IMR-90 (cell line): ENCODE results near the gene SPEG. TPM values are rescaled to one million over a fixed set of nuclear protein-coding genes. Genes with fewer than 3 reads are reported as not detected.
A peak's percentile ranks its signal among the peaks of the same experiment; 100 is the strongest.

ENCODE experiments used
- ATAC-seq: fragments of 200-7000 bp; cut with Tn5 transposase; 2 replicates; pipeline ENCODE4 v1.9.1; 2020; ENCODE audit warnings: low read depth, mild to moderate bottlenecking, moderate library complexity
- BruUV-seq: library from RNA; stranded (reverse); fragments of 400-500 nt; replicated peaks from 2 replicates; lab custom pipeline; 2021; lab: Mats Ljungman, UMichigan
- CTCF ChIA-PET: fragments of 300-600 bp; formaldehyde crosslinking; extraction: SDS; loops from one replicate; lab custom pipeline; 2021; ENCODE audit warnings: antibody characterized with exemption; lab: Yijun Ruan, JAX
- POLR2A ChIA-PET: fragments of 300-600 bp; sonication (Branson Sonifier 250); formaldehyde crosslinking; loops from one replicate; lab custom pipeline; 2022; ENCODE audit warnings: antibody characterized with exemption; ENCODE audit not compliant: unreplicated experiment; lab: Charles Lee
- DNase-seq: peaks from one replicate; pipeline ENCODE4 v3.0.0; 2013
- H2AFZ ChIP-seq: replicated peaks from 2 replicates; pipeline ENCODE3; 2013; ENCODE audit warnings: low read length, mild to moderate bottlenecking; ENCODE audit not compliant: poor library complexity
- H2AK5ac ChIP-seq: 2 replicates; pipeline ENCODE4 v1.6.1; 2013; ENCODE audit warnings: low read depth, low read length, inconsistent platforms
- H2AK9ac ChIP-seq: replicated peaks from 2 replicates; pipeline ENCODE3; 2013; ENCODE audit warnings: mild to moderate bottlenecking, low read depth, low read length, moderate library complexity; ENCODE audit not compliant: poor library complexity
- H2BK120ac ChIP-seq: 2 replicates; pipeline ENCODE4 v1.6.1; 2013; ENCODE audit warnings: low read depth, low read length, inconsistent platforms
- H2BK15ac ChIP-seq: 3 replicates; pipeline ENCODE4 v1.6.1; 2013; ENCODE audit warnings: low read depth, low read length, inconsistent platforms
- H2BK20ac ChIP-seq: 2 replicates; pipeline ENCODE4 v1.6.1; 2013; ENCODE audit warnings: low read depth, mild to moderate bottlenecking, inconsistent platforms, low read length, moderate library complexity
- H2BK5ac ChIP-seq: 2 replicates; pipeline ENCODE4 v1.6.1; 2013; ENCODE audit warnings: mild to moderate bottlenecking, low read depth, low read length, inconsistent platforms; ENCODE audit not compliant: poor library complexity, severe bottlenecking
- H3K14ac ChIP-seq: replicated peaks from 2 replicates; pipeline ENCODE4 v1.6.1; 2013; ENCODE audit warnings: low read depth, low read length, inconsistent platforms
- H3K18ac ChIP-seq: 2 replicates; pipeline ENCODE4 v1.6.1; 2013; ENCODE audit warnings: low read depth, low read length, control low read depth
- H3K23ac ChIP-seq: 2 replicates; pipeline ENCODE4 v1.6.1; 2013; ENCODE audit warnings: low read depth, low read length, inconsistent platforms
- H3K27ac ChIP-seq: 2 replicates; pipeline ENCODE4 v1.5.1; 2013; ENCODE audit warnings: mild to moderate bottlenecking, control low read depth, low read length; ENCODE audit not compliant: insufficient read depth
- H3K27me3 ChIP-seq: 2 replicates; pipeline ENCODE4 v1.6.1; 2013; ENCODE audit warnings: low read length; ENCODE audit not compliant: control insufficient read depth, insufficient read depth
- H3K36me3 ChIP-seq: 2 replicates; pipeline ENCODE4 v1.6.1; 2013; ENCODE audit warnings: low read length, mixed read lengths; ENCODE audit not compliant: control insufficient read depth, insufficient read depth
- H3K4ac ChIP-seq: 2 replicates; pipeline ENCODE4 v1.6.1; 2013; ENCODE audit warnings: low read depth, low read length, inconsistent platforms
- H3K4me1 ChIP-seq: 2 replicates; pipeline ENCODE4 v1.6.1; 2013; ENCODE audit warnings: low read length, mixed read lengths; ENCODE audit not compliant: control insufficient read depth, insufficient read depth
- H3K4me2 ChIP-seq: 2 replicates; pipeline ENCODE4 v1.6.1; 2013; ENCODE audit warnings: low read depth, mild to moderate bottlenecking, control low read depth, low read length, moderate library complexity
- H3K4me3 ChIP-seq: 2 replicates; pipeline ENCODE4 v1.5.1; 2013; ENCODE audit warnings: low read depth, mild to moderate bottlenecking, control low read depth, low read length, moderate library complexity; ENCODE audit not compliant: insufficient read depth
- H3K56ac ChIP-seq: 2 replicates; pipeline ENCODE4 v1.6.1; 2013; ENCODE audit warnings: low read length, inconsistent platforms; ENCODE audit not compliant: insufficient read depth; ENCODE audit errors: extremely low read depth
- H3K79me1 ChIP-seq, 2 experiments: 2 replicates each; pipeline ENCODE4 v1.6.1; 2013; ENCODE audit warnings: low read length in 2 of 2, inconsistent platforms in 1 of 2, low read depth in 1 of 2
- H3K9ac ChIP-seq: 2 replicates; pipeline ENCODE4 v1.6.1; 2013; ENCODE audit warnings: low read depth, low read length, control low read depth
- H3K9me1 ChIP-seq: 2 replicates; pipeline ENCODE4 v1.6.1; 2013; ENCODE audit warnings: low read length, inconsistent platforms; ENCODE audit not compliant: insufficient read depth
- H3K9me3 ChIP-seq: 2 replicates; pipeline ENCODE4 v1.6.1; 2013; ENCODE audit warnings: low read length; ENCODE audit not compliant: control insufficient read depth, insufficient read depth
- H4K20me1 ChIP-seq: 2 replicates; pipeline ENCODE4 v1.6.1; 2013; ENCODE audit warnings: low read length, inconsistent platforms; ENCODE audit not compliant: insufficient read depth
- H4K5ac ChIP-seq: 2 replicates; pipeline ENCODE4 v1.6.1; 2013; ENCODE audit warnings: mild to moderate bottlenecking, low read depth, low read length, control low read depth
- H4K8ac ChIP-seq, 2 experiments: 2 replicates each; pipeline ENCODE4 v1.6.1; 2013; ENCODE audit warnings: low read depth in 2 of 2, low read length in 2 of 2, control low read depth in 1 of 2, inconsistent platforms in 1 of 2
- H4K91ac ChIP-seq: 2 replicates; pipeline ENCODE4 v1.6.1; 2013; ENCODE audit warnings: low read depth, low read length, inconsistent platforms; ENCODE audit not compliant: insufficient read depth
- MAFK ChIP-seq: IDR thresholded peaks from 2 replicates; pipeline ENCODE4 v1.6.1; 2012; ENCODE audit warnings: low read depth, low read length, improper control_type of control experiment
- RAD21 ChIP-seq: IDR thresholded peaks from 2 replicates; pipeline ENCODE4 v1.6.1; 2012; ENCODE audit warnings: low read length, improper control_type of control experiment
- WGBS, 2 experiments: methylation state at CpG; one replicate each; pipeline versions ENCODE4 v1.1.5 to v1.1.7; 2013; ENCODE audit warnings: missing lambda C conversion rate in 2 of 2; ENCODE audit not compliant: insufficient read length in 1 of 2; ENCODE audit errors: extremely low coverage in 2 of 2; 5-methylcytosine and 5-hydroxymethylcytosine counted together
- dilution Hi-C: fragments of 300-500 bp; cut with HindIII; formaldehyde crosslinking; loops from one replicate; pipeline ENCODE4 v1.14.3; 2018; ENCODE audit warnings: low sequenced_read_pairs; ENCODE audit not compliant: unreplicated experiment
- in situ Hi-C: fragments of 300-500 bp; cut with MboI; formaldehyde crosslinking; loops from 3 replicates; pipeline ENCODE4 v1.14.3; 2019; ENCODE audit warnings: low sequenced_read_pairs, inconsistent platforms, mixed read lengths
- intact Hi-C: fragments of 100-400 bp; cut with micrococcal nuclease; formaldehyde crosslinking; loops from 2 replicates; pipeline ENCODE4 v1.10.0; 2022
- polyA plus RNA-seq, 3 experiments: library from polyadenylated mRNA; depleted of rRNA; stranded (reverse); fragments of >200 nt; gene quantifications; 2 replicates each; pipeline ENCODE4 v1.2.3, GENCODE V29; 2012; ENCODE audit warnings: low replicate concordance in 1 of 3
- total RNA-seq: library from RNA; depleted of rRNA; stranded (reverse); fragments of >200 nt; gene quantifications from 2 replicates; pipeline ENCODE4 v1.2.3, GENCODE V29; 2012

Gene SPEG
- total and polyA plus RNA-seq, 2 of the 4 experiments (the other 2 are of a cell fraction), result 6.8 to 81.6 TPM

DNA sequence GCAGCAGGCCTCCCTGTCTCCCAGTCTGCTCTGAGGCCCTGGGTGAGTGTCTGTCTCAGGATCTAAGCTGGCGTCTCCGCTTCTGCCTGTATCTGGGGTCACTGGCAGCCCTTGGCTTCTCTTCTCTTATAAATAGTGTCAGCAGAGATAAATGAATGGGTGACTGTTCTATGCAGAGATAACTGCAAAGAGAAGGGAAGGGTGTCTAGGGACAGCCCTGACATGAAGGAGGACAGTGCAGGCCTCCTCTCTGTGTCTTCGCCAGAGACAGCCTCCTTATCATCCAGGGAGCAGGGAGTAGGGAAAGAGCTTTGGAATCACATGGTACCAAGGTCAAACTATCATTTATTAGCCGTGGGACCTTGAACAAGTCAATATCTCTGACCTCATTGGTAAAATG is 35.8 kb downstream of the SPEG start:
- H2BK15ac ChIP-seq, result no peak overlapping the region
- H3K4me3 ChIP-seq, result no peak overlapping the region
- POLR2A ChIA-PET, result no interaction called here
- no peak overlapping the region for H3K4me2 ChIP-seq
- no peak overlapping the region for H3K27ac ChIP-seq
- DNase-seq (no peak), ATAC-seq (no peak)
- intact Hi-C loops, result no loop called here
- no peak overlapping the region for H2AK9ac ChIP-seq
- H4K20me1 ChIP-seq, result no peaks in the 10 kb centered on the region; the same call in none of the 2 replicates
- H2BK5ac ChIP-seq, result no peak overlapping the region
- H2BK120ac ChIP-seq, result no peak overlapping the region
- H3K56ac ChIP-seq, result no peak overlapping the region
- peaks cover 65% of the 10 kb centered on the region; the same call in 1 of the 2 replicates for H3K36me3 ChIP-seq
- H3K9me3 ChIP-seq, result no peaks in the 10 kb centered on the region
- no peaks in the 10 kb centered on the region; a peak in 1 of 4 replicates for H3K79me1 ChIP-seq
- no peak overlapping the region for H3K9ac ChIP-seq
- no peak overlapping the region for H3K4ac ChIP-seq
- H4K5ac ChIP-seq, result no peak overlapping the region
- CTCF ChIA-PET, result no interaction called here
- WGBS, 2 experiments, result no CpG with 5 or more reads among the region's 4 CpGs
- no TSS peak for BruUV-seq
- 0 out of 2 replicates have a peak overlapping the region, but pooled peaks have one; percentile 18 for H2AK5ac ChIP-seq
- no peak overlapping the region for H3K18ac ChIP-seq
- no peaks in the 10 kb centered on the region for H3K27me3 ChIP-seq
- H3K23ac ChIP-seq, result no peak overlapping the region
- dilution Hi-C loops, result no loop called here
- H3K9me1 ChIP-seq, result no peaks in the 10 kb centered on the region
- no peak overlapping the region for H4K8ac ChIP-seq
- H4K91ac ChIP-seq, result no peak overlapping the region
- H3K4me1 ChIP-seq, result peaks cover 13% of the 10 kb centered on the region
- no peak overlapping the region for H2BK20ac ChIP-seq
- in situ Hi-C loops, result no loop called here
- no peak for TF ChIP-seq MAFK
- TF ChIP-seq RAD21, result no peak
- H3K14ac ChIP-seq, result no peak overlapping the region
- no peak overlapping the region for H2AFZ ChIP-seq
